NCI-H2107 treated with DMSO at 0.1 percent for 48 hours (cell line): ENCODE data around the gene MARK2.
A peak's percentile ranks its signal among the peaks of the same experiment; 100 is the strongest.
"Not testable (repeated sequence)": the region's sequence is repeated elsewhere in the genome, so short reads cannot be mapped to it uniquely, and the experiment has no call there.

ENCODE experiments used
- DNase-seq: peaks from one replicate; lab custom pipeline; 2025; ENCODE audit not compliant: unreplicated experiment; lab: John Stamatoyannopoulos, UW

MARK2 gene

GRCh38 chr11:63838678-63839507 lies at the start of gene MARK2:
Gene MARK2 (plus strand): TSS chr11:63839110. CDS start chr11:63839507, 397 bp downstream.
- peak; percentile 99 for DNase-seq

- no peak for DNase-seq
These were observed 47.3 kb upstream of the MARK2 start for GRCh38 chr11:63791495-63792167.

DNA sequence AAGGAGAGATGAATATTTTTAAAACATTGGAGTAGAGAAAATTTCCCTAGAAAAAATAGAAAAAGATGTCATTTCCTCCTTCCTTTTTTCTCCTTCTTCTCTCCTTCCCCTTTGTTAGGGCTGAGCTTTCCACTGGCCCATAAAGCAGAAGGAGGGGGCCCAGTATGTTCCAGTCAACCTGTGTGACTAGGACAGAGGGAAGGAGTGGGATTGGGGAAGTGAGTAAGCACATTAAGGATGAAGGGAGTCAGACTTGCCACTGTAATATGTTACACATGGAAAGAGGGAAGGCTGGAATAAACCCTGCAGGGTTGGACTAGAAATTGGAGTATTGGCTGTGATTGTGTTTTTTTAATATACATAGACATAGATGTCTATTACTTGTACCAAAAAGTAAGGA lies 45.7 kb upstream of the MARK2 start:
- no peak for DNase-seq

DNA sequence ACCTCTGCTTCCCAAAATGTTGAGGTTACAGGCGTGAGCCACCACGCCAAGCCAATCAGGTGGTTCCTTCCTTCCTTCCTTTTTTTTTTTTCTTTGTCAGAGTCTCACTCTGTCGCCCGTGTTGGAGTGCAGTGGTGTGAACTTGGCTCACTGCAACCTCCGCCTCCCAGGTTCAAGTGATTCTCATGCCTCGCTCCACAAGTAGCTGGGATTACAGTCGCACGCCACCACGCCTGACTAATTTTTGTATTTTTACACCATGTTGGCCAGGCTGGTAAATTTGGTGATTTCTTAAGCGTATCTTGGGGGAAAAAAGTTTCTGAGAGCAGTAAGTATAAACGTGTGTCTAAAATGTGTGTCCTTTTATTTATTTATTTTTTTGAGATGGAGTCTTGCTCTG lies 43.8 kb upstream of the MARK2 start:
- DNase-seq, result no peak

DNA sequence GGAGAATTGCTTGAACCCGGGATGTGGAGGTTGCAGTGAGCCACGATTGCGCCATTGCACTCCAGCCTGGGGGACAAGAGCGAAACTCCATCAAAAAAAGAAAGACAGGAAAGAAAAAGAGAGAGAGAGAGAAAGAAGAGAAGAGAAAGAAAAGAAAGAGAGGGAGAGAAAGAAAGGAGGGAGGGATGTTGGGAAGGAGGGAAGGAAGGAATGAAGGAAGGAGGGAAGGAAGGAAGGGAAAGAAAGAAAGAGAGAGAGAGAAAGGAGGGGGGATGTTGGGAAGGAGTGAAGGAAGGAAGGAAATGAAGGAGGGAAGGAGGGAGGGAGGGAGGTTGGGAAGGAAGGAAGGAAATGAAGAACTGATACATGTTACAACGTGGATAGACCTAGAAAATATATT lies 38.0 kb upstream of the MARK2 start:
- DNase-seq, result no peak

- DNase-seq, result no peak
These were observed 36.1 kb upstream of the MARK2 start for GRCh38 chr11:63802637-63803414.

GRCh38 chr11:63804259-63804658 lies 34.7 kb upstream of the MARK2 start:
- no peak for DNase-seq

DNA sequence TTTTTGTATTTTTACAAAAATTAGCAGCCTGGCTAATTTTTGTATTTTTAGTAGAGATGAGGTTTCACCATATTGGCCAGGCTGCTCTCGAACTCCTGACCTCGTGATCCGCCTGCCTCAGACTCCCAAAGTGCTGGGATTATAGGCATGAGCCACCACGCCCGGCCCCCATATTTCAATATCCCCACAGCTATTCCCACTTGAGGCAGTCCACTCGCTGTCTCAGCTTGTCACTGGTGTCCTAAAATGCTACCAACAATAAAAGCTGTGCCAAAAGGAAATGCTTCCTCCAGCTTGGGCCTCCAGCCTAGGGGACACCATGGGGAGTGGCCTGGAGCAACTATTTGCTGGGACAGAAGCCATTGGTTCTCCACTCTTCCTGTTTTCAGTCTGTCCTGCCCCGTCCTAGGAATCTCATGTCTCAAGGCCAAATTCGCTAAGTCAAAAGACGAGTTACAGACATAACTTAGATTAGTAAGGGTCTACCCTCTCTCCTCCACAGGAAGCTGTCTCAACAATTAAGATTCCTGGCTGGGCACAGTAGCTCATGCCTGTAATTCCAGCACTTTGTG lies 33.0 kb upstream of the MARK2 start:
- DNase-seq, result no peak

DNA sequence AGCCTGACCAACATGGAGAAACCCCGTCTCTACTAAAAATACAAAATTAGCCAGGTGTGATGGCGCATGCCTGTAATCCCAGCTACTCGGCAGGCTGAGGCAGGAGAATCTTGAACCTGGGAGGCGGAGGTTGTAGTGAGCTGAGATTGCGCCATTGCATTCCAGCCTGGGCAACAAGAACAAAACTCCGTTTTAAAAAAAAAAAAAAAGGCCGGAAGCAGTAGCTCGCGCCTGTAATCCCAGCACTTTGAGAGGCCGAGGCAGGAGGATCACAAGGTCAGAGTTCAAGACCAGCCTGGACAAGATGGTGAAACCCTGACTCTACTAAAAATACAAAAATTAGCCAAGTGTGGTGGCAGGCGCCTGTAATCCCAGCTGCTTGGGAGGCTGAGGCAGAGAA lies 28.5 kb upstream of the MARK2 start:
- DNase-seq, result not testable (repeated sequence)

DNA sequence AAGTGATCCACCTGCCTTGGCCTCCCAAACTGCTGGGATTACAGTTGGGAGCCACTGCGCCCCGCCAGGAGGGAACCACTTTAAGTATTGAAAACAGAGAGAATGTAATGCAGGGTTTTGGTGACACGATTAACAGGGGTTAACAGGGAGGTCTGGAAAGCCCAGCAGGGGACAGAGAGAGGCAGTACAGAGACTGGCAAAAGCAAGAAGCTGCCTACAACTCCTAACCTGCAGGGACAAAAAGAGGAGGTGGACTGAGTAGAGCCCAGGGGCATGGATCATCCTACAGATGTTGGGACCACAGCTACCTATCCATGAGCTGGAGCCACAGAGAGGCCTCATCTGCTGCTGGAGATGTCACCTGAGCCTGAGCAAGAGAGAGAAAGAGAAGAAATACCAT lies 27.4 kb upstream of the MARK2 start:
- DNase-seq, result no peak

GRCh38 chr11:63813035-63813562 lies 25.8 kb upstream of the MARK2 start, which contains the start of gene SPINDOC:
Gene SPINDOC (plus strand): TSS chr11:63813456. CDS start chr11:63813687, 231 bp downstream.
- no peak for DNase-seq

GRCh38 chr11:63813563-63814382 lies 25.1 kb upstream of the MARK2 start:
- no peak for DNase-seq

GRCh38 chr11:63814383-63814736 lies 24.6 kb upstream of the MARK2 start:
- no peak for DNase-seq

DNA sequence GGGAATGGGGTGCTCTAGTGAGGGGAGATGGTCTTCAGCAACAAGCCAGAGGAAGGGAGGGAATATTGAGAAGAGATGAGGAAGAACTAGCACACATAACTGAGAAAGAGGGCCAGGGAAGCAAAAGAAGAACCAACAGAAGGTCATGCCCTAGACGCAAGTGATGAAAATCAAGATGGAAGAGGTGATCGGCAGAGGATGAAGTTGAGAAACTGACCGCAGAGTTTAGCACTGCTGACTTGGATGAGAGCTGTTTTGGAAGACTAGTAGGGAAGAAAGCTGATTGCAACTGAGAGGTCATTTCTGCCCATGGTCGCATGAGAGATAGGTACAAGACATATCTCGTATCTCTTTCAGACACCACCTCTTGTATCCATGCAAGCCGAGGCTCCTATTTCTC lies 22.7 kb upstream of the MARK2 start:
- DNase-seq, result no peak

- no peak for DNase-seq
These were observed 22.2 kb upstream of the MARK2 start for GRCh38 chr11:63816732-63817131.

GRCh38 chr11:63817758-63818498 lies 21.0 kb upstream of the MARK2 start:
- no peak for DNase-seq

GRCh38 chr11:63818609-63819008 lies 20.3 kb upstream of the MARK2 start:
- no peak for DNase-seq

DNA sequence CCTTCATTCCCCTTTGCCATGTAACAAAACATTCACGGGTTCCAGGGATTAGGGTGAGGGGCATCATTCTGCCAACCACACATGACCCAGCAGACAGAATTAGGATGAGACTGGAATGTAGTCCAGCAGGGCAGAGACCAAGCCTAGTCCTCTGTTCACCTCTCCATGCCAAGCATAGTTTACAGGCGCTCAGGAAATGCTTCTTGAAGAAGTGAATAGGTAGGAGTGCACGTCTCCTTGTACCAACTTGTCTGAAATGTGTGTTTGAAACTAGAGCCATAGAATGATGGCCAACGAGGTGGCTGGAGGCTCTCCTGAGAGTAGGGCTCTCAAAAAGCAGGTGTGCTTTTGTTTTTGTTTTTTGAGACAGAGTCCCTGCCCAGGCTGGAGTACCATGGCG lies 17.5 kb upstream of the MARK2 start:
- no peak for DNase-seq

DNA sequence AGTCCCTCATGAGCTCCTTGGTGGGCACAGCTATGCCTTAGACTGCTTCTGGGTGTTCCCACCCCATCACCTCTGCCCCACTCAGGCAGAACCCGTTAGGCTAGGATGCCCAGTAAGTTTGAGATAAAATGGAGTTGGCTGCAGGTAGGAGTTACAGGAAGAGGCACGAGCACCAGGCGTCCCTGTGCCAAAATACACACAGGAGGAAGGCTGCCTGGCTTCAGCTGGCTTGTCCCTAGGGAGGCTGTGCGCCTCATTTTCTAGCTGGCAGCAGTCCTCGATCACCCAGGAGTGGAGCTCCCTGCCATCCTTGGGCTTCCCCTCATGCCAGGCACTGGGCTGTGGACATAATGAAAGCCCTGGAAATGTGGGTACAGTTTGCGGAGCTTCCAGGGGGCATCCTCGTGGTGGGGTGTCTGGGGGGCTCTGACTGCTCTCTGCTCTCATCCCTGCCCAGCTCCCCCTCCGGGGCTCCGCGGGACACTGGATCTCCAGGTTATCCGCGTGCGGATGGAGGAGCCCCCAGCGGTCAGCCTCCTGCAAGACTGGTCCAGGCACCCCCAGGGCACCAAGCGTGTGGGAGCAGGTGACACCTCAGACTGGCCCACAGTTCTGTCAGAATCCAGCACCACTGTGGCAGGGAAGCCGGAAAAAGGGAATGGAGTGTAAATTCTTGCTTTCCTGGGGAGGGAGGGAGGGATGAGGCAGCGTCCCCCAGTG lies 12.3 kb upstream of the MARK2 start:
- no peak for DNase-seq
